Measurements from ENCODE around the gene TMEM119. TPM values are rescaled to one million over a fixed set of nuclear protein-coding genes. Genes with fewer than 3 reads are reported as not detected.

Gene TMEM119
- total RNA-seq, 1 experiment from 2014 or later: not detected

GRCh38 chr12:108637222-108637971 lies 39.5 kb upstream of the TMEM119 start:
- CTCF ChIA-PET: interaction anchor here (0.6 kb wide), 1 partner anchor 56 kb away, joined by 7 read pairs; no protein-coding TSS in a partner anchor
- H3K36me3 Mint-ChIP-seq (ENCODE audit: insufficient read depth, unreplicated experiment): peaks cover 29% of the 10 kb centered on the region

GRCh38 chr12:108635997-108636808 lies 38.3 kb upstream of the TMEM119 start:
- TF ChIP-seq CTCF (IDR thresholded peaks at IDR 0.05; ENCODE audit: unreplicated experiment): no peak
- H3K36me3 Mint-ChIP-seq (ENCODE audit: insufficient read depth, unreplicated experiment): peaks cover 17% of the 10 kb centered on the region
- intact Hi-C loops (cut with micrococcal nuclease; ENCODE audit: unreplicated experiment): no loop called here
- peaks cover 25% of the 10 kb centered on the region for H3K4me1 Mint-ChIP-seq (ENCODE audit: low read depth, unreplicated experiment)
- no TSS peak for BruUV-seq (replicated peaks)
- H3K9me3 Mint-ChIP-seq (ENCODE audit: low read depth, unreplicated experiment): no peaks in the 10 kb centered on the region
- H3K4me3 Mint-ChIP-seq (ENCODE audit: low read depth, unreplicated experiment): no peak overlapping the region
- no peak overlapping the region for H3K27ac Mint-ChIP-seq (ENCODE audit: unreplicated experiment)
- no peak for DNase-seq
- H3K27me3 Mint-ChIP-seq (ENCODE audit: unreplicated experiment): no peaks in the 10 kb centered on the region
- CTCF ChIA-PET: interaction anchor here (0.5 kb wide), 1 partner anchor 109 kb away, joined by 3 read pairs; no protein-coding TSS in a partner anchor

More at GRCh38 chr12:108637222-108637971, 39.5 kb upstream of the TMEM119 start:
- no TSS peak for BruUV-seq (replicated peaks)
- DNase-seq: no peak
- Mint-ChIP-seq H3K9me3 (ENCODE audit: low read depth, unreplicated experiment) (no peaks in the 10 kb centered on the region), H3K4me3 (ENCODE audit: low read depth, unreplicated experiment) (no peak overlapping the region), H3K27me3 (ENCODE audit: unreplicated experiment) (no peaks in the 10 kb centered on the region), H3K4me1 (ENCODE audit: low read depth, unreplicated experiment) (peaks cover 22% of the 10 kb centered on the region), H3K27ac (ENCODE audit: unreplicated experiment) (no peak overlapping the region)
- TF ChIP-seq CTCF (IDR thresholded peaks at IDR 0.05; ENCODE audit: unreplicated experiment): no peak
- intact Hi-C loops (cut with micrococcal nuclease; ENCODE audit: unreplicated experiment): no loop called here

- intact Hi-C loops (cut with micrococcal nuclease; ENCODE audit: unreplicated experiment): no loop called here
- no peaks in the 10 kb centered on the region for H3K27me3 Mint-ChIP-seq (ENCODE audit: unreplicated experiment)
- H3K27ac Mint-ChIP-seq (ENCODE audit: unreplicated experiment): no peak overlapping the region
- BruUV-seq (replicated peaks): no TSS peak
- H3K9me3 Mint-ChIP-seq (ENCODE audit: low read depth, unreplicated experiment): no peaks in the 10 kb centered on the region
- peaks cover 32% of the 10 kb centered on the region for H3K4me1 Mint-ChIP-seq (ENCODE audit: low read depth, unreplicated experiment)
- H3K4me3 Mint-ChIP-seq (ENCODE audit: low read depth, unreplicated experiment): no peak overlapping the region
- CTCF ChIA-PET: interaction anchor here (0.6 kb wide), 1 partner anchor 227 kb away, joined by 3 read pairs; no protein-coding TSS in a partner anchor
- peaks cover 9% of the 10 kb centered on the region for H3K36me3 Mint-ChIP-seq (ENCODE audit: insufficient read depth, unreplicated experiment)
- no peak for DNase-seq
- no peak for TF ChIP-seq CTCF (IDR thresholded peaks at IDR 0.05; ENCODE audit: unreplicated experiment)
Measured at GRCh38 chr12:108635201-108635996, 37.5 kb upstream of the TMEM119 start.

GRCh38 chr12:108634341-108634751 lies 36.5 kb upstream of the TMEM119 start:
- TF ChIP-seq CTCF (IDR thresholded peaks at IDR 0.05; ENCODE audit: unreplicated experiment): no peak
- no peaks in the 10 kb centered on the region for H3K9me3 Mint-ChIP-seq (ENCODE audit: low read depth, unreplicated experiment)
- CTCF ChIA-PET: no interaction called here

More at GRCh38 chr12:108634341-108634751, 36.5 kb upstream of the TMEM119 start:
- intact Hi-C loops (cut with micrococcal nuclease; ENCODE audit: unreplicated experiment): no loop called here
- no peak for DNase-seq
- Mint-ChIP-seq H3K27me3 (ENCODE audit: unreplicated experiment) (no peaks in the 10 kb centered on the region), H3K4me3 (ENCODE audit: low read depth, unreplicated experiment) (no peak overlapping the region), H3K36me3 (ENCODE audit: insufficient read depth, unreplicated experiment) (peaks cover 9% of the 10 kb centered on the region), H3K4me1 (ENCODE audit: low read depth, unreplicated experiment) (peaks cover 41% of the 10 kb centered on the region), H3K27ac (ENCODE audit: unreplicated experiment) (no peak overlapping the region)
- BruUV-seq (replicated peaks): no TSS peak

Measured in Calu3 (cell line).